ENCODE results near the gene LRRC71. TPM values are rescaled to one million over a fixed set of nuclear protein-coding genes. Genes with fewer than 3 reads are reported as not detected.

Gene LRRC71
- total and polyA plus RNA-seq, 10 donors = 0.03 to 0.51 (median 0.33) TPM; not detected in 4

GRCh38 chr1:156879876-156880275 lies 40.6 kb upstream of the LRRC71 start:
- DNase-seq = no peak
- no peak overlapping the region for H3K27ac ChIP-seq
- H3K4me3 ChIP-seq = no peak overlapping the region
- H3K9me3 ChIP-seq = no peaks in the 10 kb centered on the region
- H3K27me3 ChIP-seq (replicated peaks in 1 of 7) = peaks cover 0 to 80% (median 0%) of the 10 kb centered on the region in 7 donors
- no peaks in the 10 kb centered on the region for H3K4me1 ChIP-seq
- no peak for TF ChIP-seq POLR2AphosphoS5 (IDR thresholded peaks at IDR 0.05)
- TF ChIP-seq CTCF (IDR thresholded peaks at IDR 0.05 in 8 of 11, conservative IDR thresholded peaks at IDR 0.05 in 3 of 11) = no peak
- TF ChIP-seq POLR2A (IDR thresholded peaks at IDR 0.05) = no peak
- WGBS, 5 donors = 82 to 94% (median 89%) methylated on average over 17 to 21 of the region's 21 CpGs
- no peaks in the 10 kb centered on the region for H3K36me3 ChIP-seq
- intact Hi-C loops (cut with DNase I; ENCODE audit: low total_unique reads) = loop anchor here (10.0 kb wide), 1 partner anchor 155 kb away; the partner anchor contains the start of genes ISG20L2 and METTL25B

GRCh38 chr1:156880473-156880872 lies 40.0 kb upstream of the LRRC71 start:
- no peaks in the 10 kb centered on the region for H3K4me1 ChIP-seq
- 71 to 81% (median 74%) methylated on average over 5 of the region's 5 CpGs for WGBS, 5 donors
- no peak for TF ChIP-seq POLR2AphosphoS5 (IDR thresholded peaks at IDR 0.05)
- TF ChIP-seq POLR2A (IDR thresholded peaks at IDR 0.05) = no peak
- TF ChIP-seq CTCF (IDR thresholded peaks at IDR 0.05 in 8 of 11, conservative IDR thresholded peaks at IDR 0.05 in 3 of 11) = no peak
- DNase-seq = no peak
- H3K4me3 ChIP-seq = no peak overlapping the region
- no peak overlapping the region for H3K27ac ChIP-seq
- H3K9me3 ChIP-seq = no peaks in the 10 kb centered on the region
- H3K27me3 ChIP-seq (replicated peaks in 1 of 7) = peaks cover 0 to 80% (median 0%) of the 10 kb centered on the region in 7 donors
- no peaks in the 10 kb centered on the region for H3K36me3 ChIP-seq
- intact Hi-C loops (cut with DNase I; ENCODE audit: low total_unique reads) = loop anchor here (10.0 kb wide), 1 partner anchor 156 kb away; the partner anchor contains the start of genes ISG20L2 and METTL25B

- no peaks in the 10 kb centered on the region for H3K36me3 ChIP-seq
- no peaks in the 10 kb centered on the region for H3K4me1 ChIP-seq
- TF ChIP-seq CTCF (IDR thresholded peaks at IDR 0.05 in 8 of 11, conservative IDR thresholded peaks at IDR 0.05 in 3 of 11) (no peak), POLR2AphosphoS5 (IDR thresholded peaks at IDR 0.05) (no peak), POLR2A (IDR thresholded peaks at IDR 0.05) (no peak)
- no peak for DNase-seq
- no peak overlapping the region for H3K4me3 ChIP-seq
- H3K27me3 ChIP-seq (replicated peaks in 1 of 7) = peaks cover 0 to 82% (median 0%) of the 10 kb centered on the region in 7 donors
- no peak overlapping the region for H3K27ac ChIP-seq
- 65 to 83% (median 74%) methylated on average over 6 to 10 of the region's 10 CpGs for WGBS, 5 donors
- intact Hi-C loops (cut with DNase I; ENCODE audit: low total_unique reads) = loop anchor here (10.0 kb wide), 1 partner anchor 156 kb away; the partner anchor contains the start of genes ISG20L2 and METTL25B
- no peaks in the 10 kb centered on the region for H3K9me3 ChIP-seq
Observed at GRCh38 chr1:156881101-156881500, 39.3 kb upstream of the LRRC71 start.

- Histone ChIP-seq H3K9me3 (no peaks in the 10 kb centered on the region), H3K27me3 (replicated peaks in 1 of 7) (peaks cover 0 to 80% (median 0%) of the 10 kb centered on the region in 7 donors), H3K4me3 (no peak overlapping the region), H3K27ac (no peak overlapping the region), H3K4me1 (no peaks in the 10 kb centered on the region), H3K36me3 (no peaks in the 10 kb centered on the region)
- 78 to 93% (median 88%) methylated on average over 4 of the region's 4 CpGs for WGBS, 5 donors
- DNase-seq = no peak
- TF ChIP-seq CTCF (IDR thresholded peaks at IDR 0.05 in 8 of 11, conservative IDR thresholded peaks at IDR 0.05 in 3 of 11) (no peak), POLR2AphosphoS5 (IDR thresholded peaks at IDR 0.05) (no peak), POLR2A (IDR thresholded peaks at IDR 0.05) (no peak)
- intact Hi-C loops (cut with DNase I; ENCODE audit: low total_unique reads) = loop anchor here (10.0 kb wide), 1 partner anchor 157 kb away; the partner anchor contains the start of genes ISG20L2 and METTL25B
Observed at GRCh38 chr1:156881663-156882062, 38.8 kb upstream of the LRRC71 start.

Data from spleen (tissue), 11 donors.